Loucy (cell line): Measurements from ENCODE around the gene STARD10.

ENCODE experiments used
- H2AFZ ChIP-seq: fragments of 200-600 bp; sonication (generic); 2 replicates; pipeline ENCODE4 v1.6.0; 2016; ENCODE audit warnings: antibody characterized with exemption, mild to moderate bottlenecking, low read length, moderate library complexity
- H3F3A ChIP-seq: fragments of 200-600 bp; 2 replicates; pipeline ENCODE4 v1.6.0; 2016; ENCODE audit warnings: antibody characterized with exemption, low read depth, mild to moderate bottlenecking
- H3K27me3 ChIP-seq: fragments of 200-600 bp; sonication (generic); 2 replicates; pipeline ENCODE4 v1.6.1; 2014; ENCODE audit warnings: low read length, mild to moderate bottlenecking; ENCODE audit not compliant: insufficient read depth, poor library complexity, severe bottlenecking
- H3K36me3 ChIP-seq: fragments of 200-600 bp; sonication (generic); 2 replicates; pipeline ENCODE4 v1.6.1; 2016; ENCODE audit warnings: low read length; ENCODE audit not compliant: insufficient read depth
- H3K4me1 ChIP-seq: fragments of 200-600 bp; sonication (generic); 2 replicates; pipeline ENCODE4 v1.5.1; 2014; ENCODE audit warnings: low read length, mild to moderate bottlenecking; ENCODE audit not compliant: insufficient read depth, poor library complexity, severe bottlenecking
- H3K4me2 ChIP-seq: fragments of 200-600 bp; sonication (generic); 2 replicates; pipeline ENCODE4 v1.6.0; 2014; ENCODE audit warnings: antibody characterized with exemption, low read length, low read depth, mild to moderate bottlenecking; ENCODE audit not compliant: poor library complexity, severe bottlenecking
- H3K4me3 ChIP-seq: fragments of 200-600 bp; sonication (generic); 2 replicates; pipeline ENCODE4 v1.5.1; 2014; ENCODE audit warnings: low read length, mild to moderate bottlenecking, mixed read lengths; ENCODE audit not compliant: poor library complexity, severe bottlenecking
- H3K79me2 ChIP-seq: fragments of 200-600 bp; sonication (generic); 2 replicates; pipeline ENCODE4 v1.6.1; 2014; ENCODE audit warnings: low read length; ENCODE audit not compliant: insufficient read depth
- H3K9ac ChIP-seq: fragments of 200-600 bp; sonication (generic); 2 replicates; pipeline ENCODE4 v1.6.0; 2014; ENCODE audit warnings: mild to moderate bottlenecking, low read depth, low read length, moderate library complexity; ENCODE audit not compliant: poor library complexity, severe bottlenecking
- H3K9me2 ChIP-seq: fragments of 200-600 bp; sonication (generic); replicated peaks from 2 replicates; pipeline ENCODE4 v1.6.1; 2016; ENCODE audit warnings: low read depth, low read length, mixed read lengths
- H3K9me3 ChIP-seq: fragments of 200-600 bp; sonication (generic); 2 replicates; pipeline ENCODE4 v1.6.1; 2014; ENCODE audit warnings: mild to moderate bottlenecking, antibody characterized with exemption, low read length, low read depth; ENCODE audit not compliant: insufficient read depth
- H4K20me1 ChIP-seq: fragments of 200-600 bp; sonication (generic); 2 replicates; pipeline ENCODE4 v1.6.0; 2014; ENCODE audit warnings: antibody characterized with exemption, low read length, mild to moderate bottlenecking; ENCODE audit not compliant: insufficient read depth, poor library complexity, severe bottlenecking
- EZH2phosphoT487 ChIP-seq: fragments of 200-600 bp; IDR thresholded peaks from 2 replicates; pipeline ENCODE4 v1.6.1; 2018; ENCODE audit warnings: antibody characterized with exemption, mild to moderate bottlenecking, moderate library complexity, borderline replicate concordance
- TF ChIP-seq, protein P1 (sequence below): fragments of 200-600 bp; sonication (generic); conservative IDR thresholded peaks from 2 replicates; pipeline ENCODE4 v1.5.1; 2014; ENCODE audit warnings: mild to moderate bottlenecking, antibody characterized with exemption, low read length

Gene STARD10

DNA sequence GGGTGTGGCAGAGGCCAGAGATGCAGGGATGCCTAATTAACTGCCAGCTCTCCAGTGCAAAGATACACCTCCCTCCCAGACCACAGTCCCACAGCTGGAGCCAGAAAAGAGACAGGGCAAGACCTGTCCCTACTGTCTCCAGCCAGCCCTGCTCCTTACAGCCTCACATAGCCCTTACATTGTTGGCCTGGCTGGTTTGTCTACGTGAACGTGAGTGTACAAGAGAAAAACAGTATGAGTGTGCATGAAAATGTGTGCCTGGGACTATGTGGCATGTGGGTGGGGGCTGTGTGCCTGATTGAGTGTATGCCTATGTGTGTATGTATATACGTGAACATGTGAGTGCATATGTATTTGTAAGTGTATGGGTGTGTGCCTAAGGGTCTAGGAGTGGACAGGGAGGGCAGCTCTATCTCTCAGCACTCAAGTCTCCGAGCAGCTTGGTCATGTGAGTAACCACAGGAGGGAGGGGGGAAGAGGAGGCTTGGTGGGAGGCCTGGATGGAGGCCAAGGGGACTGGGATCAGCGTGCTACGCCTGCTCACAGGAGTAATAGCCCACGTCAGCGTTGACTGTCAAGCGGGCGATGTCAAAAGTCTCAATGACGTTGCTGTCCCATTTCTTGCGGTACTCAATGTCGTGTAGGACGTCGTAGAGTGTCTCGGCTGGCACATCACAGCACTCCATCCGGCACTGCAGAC lies 35.0 kb downstream of the STARD10 start:
- no peaks in the 10 kb centered on the region for H3K9me2 ChIP-seq
- no peak overlapping the region for H3K9ac ChIP-seq
- TF ChIP-seq, protein P1, sequence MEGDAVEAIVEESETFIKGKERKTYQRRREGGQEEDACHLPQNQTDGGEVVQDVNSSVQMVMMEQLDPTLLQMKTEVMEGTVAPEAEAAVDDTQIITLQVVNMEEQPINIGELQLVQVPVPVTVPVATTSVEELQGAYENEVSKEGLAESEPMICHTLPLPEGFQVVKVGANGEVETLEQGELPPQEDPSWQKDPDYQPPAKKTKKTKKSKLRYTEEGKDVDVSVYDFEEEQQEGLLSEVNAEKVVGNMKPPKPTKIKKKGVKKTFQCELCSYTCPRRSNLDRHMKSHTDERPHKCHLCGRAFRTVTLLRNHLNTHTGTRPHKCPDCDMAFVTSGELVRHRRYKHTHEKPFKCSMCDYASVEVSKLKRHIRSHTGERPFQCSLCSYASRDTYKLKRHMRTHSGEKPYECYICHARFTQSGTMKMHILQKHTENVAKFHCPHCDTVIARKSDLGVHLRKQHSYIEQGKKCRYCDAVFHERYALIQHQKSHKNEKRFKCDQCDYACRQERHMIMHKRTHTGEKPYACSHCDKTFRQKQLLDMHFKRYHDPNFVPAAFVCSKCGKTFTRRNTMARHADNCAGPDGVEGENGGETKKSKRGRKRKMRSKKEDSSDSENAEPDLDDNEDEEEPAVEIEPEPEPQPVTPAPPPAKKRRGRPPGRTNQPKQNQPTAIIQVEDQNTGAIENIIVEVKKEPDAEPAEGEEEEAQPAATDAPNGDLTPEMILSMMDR, result no peak
- no peak for TF ChIP-seq EZH2phosphoT487
- no peaks in the 10 kb centered on the region for H3K36me3 ChIP-seq
- no peak overlapping the region for H3K4me3 ChIP-seq
- no peak overlapping the region for H2AFZ ChIP-seq
- peaks cover 3% of the 10 kb centered on the region for H3K4me1 ChIP-seq
- no peak overlapping the region for H3K4me2 ChIP-seq
- H4K20me1 ChIP-seq, result no peaks in the 10 kb centered on the region
- H3K79me2 ChIP-seq, result no peaks in the 10 kb centered on the region
- no peaks in the 10 kb centered on the region for H3K9me3 ChIP-seq
- no peaks in the 10 kb centered on the region for H3F3A ChIP-seq
- H3K27me3 ChIP-seq, result no peaks in the 10 kb centered on the region

DNA sequence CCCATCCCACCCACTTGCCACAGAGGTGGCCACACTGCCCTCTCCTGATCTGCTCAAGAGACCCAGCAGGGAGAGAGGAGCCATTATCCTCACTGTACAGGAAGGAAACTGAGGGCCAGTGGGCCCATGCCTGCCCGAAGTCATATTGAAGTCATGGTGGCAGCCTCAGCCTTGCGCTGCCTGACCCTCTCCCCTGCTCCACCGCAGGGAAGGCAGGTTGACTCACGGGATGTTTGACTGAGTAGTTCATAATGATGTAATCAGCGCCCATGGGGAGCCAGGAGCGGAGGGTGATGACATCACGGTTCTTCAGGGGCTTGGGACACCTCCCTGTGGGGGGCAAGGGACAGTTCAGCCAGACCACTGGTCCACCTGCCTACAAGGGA lies 35.5 kb downstream of the STARD10 start:
- no peak overlapping the region for H3K4me3 ChIP-seq
- H2AFZ ChIP-seq, result no peak overlapping the region
- H3K9me3 ChIP-seq, result no peaks in the 10 kb centered on the region
- no peaks in the 10 kb centered on the region for H3F3A ChIP-seq
- H3K9me2 ChIP-seq, result no peaks in the 10 kb centered on the region
- H3K4me2 ChIP-seq, result no peak overlapping the region
- TF ChIP-seq, protein P1, result no peak
- no peak for TF ChIP-seq EZH2phosphoT487
- peaks cover 8% of the 10 kb centered on the region for H3K4me1 ChIP-seq
- H3K36me3 ChIP-seq, result no peaks in the 10 kb centered on the region
- H3K27me3 ChIP-seq, result no peaks in the 10 kb centered on the region
- no peaks in the 10 kb centered on the region for H3K79me2 ChIP-seq
- H4K20me1 ChIP-seq, result no peaks in the 10 kb centered on the region
- no peak overlapping the region for H3K9ac ChIP-seq

DNA sequence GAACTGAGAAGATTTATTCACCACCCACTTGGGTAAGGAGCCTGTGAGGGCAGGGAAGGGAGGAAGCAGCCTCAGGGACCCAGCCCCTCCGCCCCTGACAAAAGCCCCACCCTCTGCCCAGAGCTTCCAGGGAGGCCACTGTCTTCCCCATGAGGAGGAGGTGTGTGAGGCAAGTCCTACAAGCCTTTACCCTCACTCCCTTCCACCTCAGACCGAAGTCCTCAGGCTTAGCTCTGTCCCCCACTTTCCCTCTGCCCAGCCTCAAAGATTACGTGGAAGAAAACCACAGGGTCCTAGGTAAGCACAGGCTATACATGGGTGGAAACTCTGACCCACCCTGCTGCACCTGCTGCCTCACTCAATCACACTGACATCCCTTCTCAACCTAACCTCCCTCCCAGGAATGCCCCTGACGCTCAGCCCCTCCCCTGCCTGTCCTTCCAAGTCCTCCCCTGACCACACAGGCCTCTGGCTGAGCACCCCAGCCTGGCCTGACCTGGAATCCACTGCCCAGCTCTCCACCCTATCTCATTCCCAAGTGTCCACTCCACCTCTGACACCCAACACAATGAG lies 38.0 kb downstream of the STARD10 start:
- H3K9me2 ChIP-seq, result no peaks in the 10 kb centered on the region
- H3F3A ChIP-seq, result no peaks in the 10 kb centered on the region
- no peak overlapping the region for H3K4me2 ChIP-seq
- no peak for TF ChIP-seq EZH2phosphoT487
- TF ChIP-seq, protein P1, result no peak
- H3K4me1 ChIP-seq, result peaks cover 25% of the 10 kb centered on the region
- no peaks in the 10 kb centered on the region for H3K9me3 ChIP-seq
- H4K20me1 ChIP-seq, result peaks cover 6% of the 10 kb centered on the region
- H3K79me2 ChIP-seq, result peaks cover 13% of the 10 kb centered on the region
- H2AFZ ChIP-seq, result no peak overlapping the region
- no peak overlapping the region for H3K9ac ChIP-seq
- no peaks in the 10 kb centered on the region for H3K27me3 ChIP-seq
- no peak overlapping the region for H3K4me3 ChIP-seq
- H3K36me3 ChIP-seq, result no peaks in the 10 kb centered on the region
